Pulmonary artery endothelial cell (primary cell): ENCODE results near the gene PRR5L. TPM values are rescaled to one million over a fixed set of nuclear protein-coding genes. Genes with fewer than 3 reads are reported as not detected.

Experiments used
- DNase-seq: peaks from one replicate; pipeline ENCODE4 v3.0.0-alpha.2; 2011; ENCODE audit warnings: low read depth, low spot score
- total RNA-seq: library from RNA; depleted of rRNA; stranded (reverse); fragments of >200 nt; gene quantifications from 2 replicates; pipeline ENCODE4 v1.2.3, GENCODE V29; 2014

The PRR5L gene
- total RNA-seq, 1 donor from 2014 or later: 9.6 TPM

- no peak for DNase-seq
Measured at GRCh38 chr11:36357831-36358230, 61.7 kb downstream of the PRR5L start.

- no peak for DNase-seq
Measured at GRCh38 chr11:36358436-36358835, 62.3 kb downstream of the PRR5L start.

- DNase-seq: no peak
Measured at GRCh38 chr11:36360318-36360717, 64.2 kb downstream of the PRR5L start.

GRCh38 chr11:36360826-36361415 lies 64.8 kb downstream of the PRR5L start:
- DNase-seq: no peak

- no peak for DNase-seq
Measured at GRCh38 chr11:36361472-36361871, 65.4 kb downstream of the PRR5L start.

GRCh38 chr11:36361901-36362391 lies 65.9 kb downstream of the PRR5L start:
- DNase-seq: no peak

- no peak for DNase-seq
Measured at GRCh38 chr11:36362902-36363301, 66.8 kb downstream of the PRR5L start.

- DNase-seq: no peak
Measured at GRCh38 chr11:36363361-36364268, 67.5 kb downstream of the PRR5L start.

GRCh38 chr11:36364551-36365325 lies 68.7 kb downstream of the PRR5L start:
- no peak for DNase-seq

- DNase-seq: no peak
Measured at GRCh38 chr11:36365907-36366306, 69.8 kb downstream of the PRR5L start.

- no peak for DNase-seq
Measured at GRCh38 chr11:36367806-36368680, 72.0 kb downstream of the PRR5L start.

- DNase-seq: no peak
Measured at GRCh38 chr11:36371181-36371580, 75.1 kb downstream of the PRR5L start.

GRCh38 chr11:36371590-36371989 lies 75.5 kb downstream of the PRR5L start:
- DNase-seq: no peak

GRCh38 chr11:36372101-36372771 lies 76.1 kb downstream of the PRR5L start:
- no peak for DNase-seq

GRCh38 chr11:36373016-36374010 lies 77.2 kb downstream of the PRR5L start:
- no peak for DNase-seq

GRCh38 chr11:36374726-36375125 lies 78.6 kb downstream of the PRR5L start:
- no peak for DNase-seq

GRCh38 chr11:36375353-36376008 lies 79.4 kb downstream of the PRR5L start:
- DNase-seq: no peak

- DNase-seq: no peak
Measured at GRCh38 chr11:36376009-36376887, 80.2 kb downstream of the PRR5L start.
